ENCODE results near the gene PLAAT2. TPM values are rescaled to one million over a fixed set of nuclear protein-coding genes. Genes with fewer than 3 reads are reported as not detected.
A peak's percentile ranks its signal among the peaks of the same experiment; 100 is the strongest.

The PLAAT2 gene
- polyA plus RNA-seq, 1 of the 3 experiments (the other 2 are of a cell fraction) = 0.53 TPM

DNA sequence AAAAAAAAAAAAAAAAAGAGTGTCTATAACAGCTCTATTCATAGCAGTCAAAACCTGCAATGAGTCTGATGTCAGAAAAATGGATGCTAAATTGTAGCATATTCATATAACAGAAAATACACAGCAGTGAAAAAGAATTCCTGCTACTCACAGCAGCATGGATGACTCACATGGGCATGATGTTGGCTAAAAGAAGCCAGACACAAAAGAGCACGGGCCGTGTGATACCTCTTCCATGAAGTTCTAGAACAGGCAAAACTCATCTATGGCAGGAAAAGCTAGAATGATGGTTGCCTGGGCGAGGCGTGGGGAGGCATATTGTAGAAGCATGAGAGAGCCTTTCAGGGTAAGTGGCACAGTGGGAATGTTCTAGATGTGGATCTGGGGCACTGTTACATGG, 32.1 kb upstream of the PLAAT2 start:
- Histone ChIP-seq H3F3A (replicated peaks; ENCODE audit: insufficient read depth) (no peaks in the 10 kb centered on the region), H3K9ac (no peak overlapping the region), H3K4me3 (ENCODE audit: low read depth in 2 of 2, low read length in 1 of 2) (no peak overlapping the region), H3K79me2 (ENCODE audit: insufficient read depth) (no peaks in the 10 kb centered on the region), H3K4me2 (no peak overlapping the region), H3K27me3 (ENCODE audit: insufficient read depth) (no peaks in the 10 kb centered on the region), H4K20me1 (ENCODE audit: insufficient read depth) (no peaks in the 10 kb centered on the region), H3K9me3 (no peaks in the 10 kb centered on the region), H3K9me2 (no peaks in the 10 kb centered on the region), H3K4me1 (ENCODE audit: control insufficient read depth in 1 of 2, insufficient read depth in 2 of 2, low read depth in 1 of 2, low read length in 1 of 2) (no peaks in the 10 kb centered on the region), H2AFZ (ENCODE audit: low read depth) (no peak overlapping the region), H3K27ac (ENCODE audit: low read depth in 2 of 2, low read length in 1 of 2) (no peak overlapping the region), H3K36me3 (replicated peaks in 1 of 2; ENCODE audit: control insufficient read depth in 1 of 2, insufficient read depth in 2 of 2, low read length in 1 of 2) (no peaks in the 10 kb centered on the region)
- DNase-seq = no peak
- TF ChIP-seq ZBTB33 (IDR thresholded peaks at IDR 0.05; ENCODE audit: borderline replicate concordance, low read depth) (no peak), FOSL2 (IDR thresholded peaks at IDR 0.05; ENCODE audit: borderline replicate concordance, low read depth) (peak; percentile 58; the same call in 1 of the 2 replicates), JUND (IDR thresholded peaks at IDR 0.05) (peak; percentile 44)
- TF ChIP-seq, protein P1, sequence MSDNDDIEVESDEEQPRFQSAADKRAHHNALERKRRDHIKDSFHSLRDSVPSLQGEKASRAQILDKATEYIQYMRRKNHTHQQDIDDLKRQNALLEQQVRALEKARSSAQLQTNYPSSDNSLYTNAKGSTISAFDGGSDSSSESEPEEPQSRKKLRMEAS (IDR thresholded peaks at IDR 0.05; ENCODE audit: low read depth) = peak; percentile 65; the same call in 1 of the 2 replicates
- POLR2A ChIA-PET = no interaction called here
- CTCF ChIA-PET = no interaction called here
- WGBS (ENCODE audit: low lambda C conversion rate) = 71% methylated on average over 4 of the region's 4 CpGs

GRCh38 chr11:63592975-63593395, 29.8 kb upstream of the PLAAT2 start:
- DNase-seq = peak; percentile 36
- H3K27me3 ChIP-seq (ENCODE audit: insufficient read depth) = no peaks in the 10 kb centered on the region
- ChIA-PET POLR2A (no interaction called here), CTCF (interaction anchor here (0.6 to 2.8 kb wide), 11 partner anchors 9 to 145 kb away, joined by 3 to 15 read pairs (median 4); no protein-coding TSS in a partner anchor)
- no peaks in the 10 kb centered on the region for H3K4me1 ChIP-seq (ENCODE audit: control insufficient read depth in 1 of 2, insufficient read depth in 2 of 2, low read depth in 1 of 2, low read length in 1 of 2)
- no peaks in the 10 kb centered on the region for H3K79me2 ChIP-seq (ENCODE audit: insufficient read depth)
- H3K9me2 ChIP-seq = no peaks in the 10 kb centered on the region
- no peak overlapping the region for H2AFZ ChIP-seq (ENCODE audit: low read depth)
- no peak overlapping the region for H3K27ac ChIP-seq (ENCODE audit: low read depth in 2 of 2, low read length in 1 of 2)
- no peaks in the 10 kb centered on the region for H3K9me3 ChIP-seq
- 90% methylated on average over 4 of the region's 4 CpGs for WGBS (ENCODE audit: low lambda C conversion rate)
- H4K20me1 ChIP-seq (ENCODE audit: insufficient read depth) = no peaks in the 10 kb centered on the region
- H3K36me3 ChIP-seq (replicated peaks in 1 of 2; ENCODE audit: control insufficient read depth in 1 of 2, insufficient read depth in 2 of 2, low read length in 1 of 2) = no peaks in the 10 kb centered on the region
- H3F3A ChIP-seq (replicated peaks; ENCODE audit: insufficient read depth) = no peaks in the 10 kb centered on the region
- no peak overlapping the region for H3K4me2 ChIP-seq
- no peak overlapping the region for H3K9ac ChIP-seq
- H3K4me3 ChIP-seq (ENCODE audit: low read depth in 2 of 2, low read length in 1 of 2) = no peak overlapping the region
- TF ChIP-seq NFIC (IDR thresholded peaks at IDR 0.05; ENCODE audit: borderline replicate concordance) = no peak
- TF ChIP-seq NRF1 (IDR thresholded peaks at IDR 0.05; ENCODE audit: low read depth, low read length) = no peak
- TF ChIP-seq JUND (IDR thresholded peaks at IDR 0.05) = no peak
- TF ChIP-seq FOXM1 (IDR thresholded peaks at IDR 0.05; ENCODE audit: low read depth) = no peak
- TF ChIP-seq FOXJ3 (CRISPR knock-in tag; IDR thresholded peaks at IDR 0.05) = no peak
- no peak for TF ChIP-seq RFX5 (IDR thresholded peaks at IDR 0.05; ENCODE audit: low read length)
- no peak for TF ChIP-seq RXRA (IDR thresholded peaks at IDR 0.05; ENCODE audit: borderline replicate concordance, low read depth)
- TF ChIP-seq REST (IDR thresholded peaks at IDR 0.05; ENCODE audit: low read depth, low read length) = peak; percentile 87
- TF ChIP-seq, protein P1 (IDR thresholded peaks at IDR 0.05; ENCODE audit: low read depth) = no peak
- no peak for TF ChIP-seq TAF1 (IDR thresholded peaks at IDR 0.05; ENCODE audit: borderline replicate concordance, low read depth, low read length)
- no peak for TF ChIP-seq IRF3 (IDR thresholded peaks at IDR 0.05; ENCODE audit: low read depth, low read length)
- no peak for TF ChIP-seq TEAD4 (IDR thresholded peaks at IDR 0.05; ENCODE audit: borderline replicate concordance, insufficient read depth)
- TF ChIP-seq POLR2AphosphoS5 (IDR thresholded peaks at IDR 0.05; ENCODE audit: low read depth, low read length) = no peak
- TF ChIP-seq, protein P2, sequence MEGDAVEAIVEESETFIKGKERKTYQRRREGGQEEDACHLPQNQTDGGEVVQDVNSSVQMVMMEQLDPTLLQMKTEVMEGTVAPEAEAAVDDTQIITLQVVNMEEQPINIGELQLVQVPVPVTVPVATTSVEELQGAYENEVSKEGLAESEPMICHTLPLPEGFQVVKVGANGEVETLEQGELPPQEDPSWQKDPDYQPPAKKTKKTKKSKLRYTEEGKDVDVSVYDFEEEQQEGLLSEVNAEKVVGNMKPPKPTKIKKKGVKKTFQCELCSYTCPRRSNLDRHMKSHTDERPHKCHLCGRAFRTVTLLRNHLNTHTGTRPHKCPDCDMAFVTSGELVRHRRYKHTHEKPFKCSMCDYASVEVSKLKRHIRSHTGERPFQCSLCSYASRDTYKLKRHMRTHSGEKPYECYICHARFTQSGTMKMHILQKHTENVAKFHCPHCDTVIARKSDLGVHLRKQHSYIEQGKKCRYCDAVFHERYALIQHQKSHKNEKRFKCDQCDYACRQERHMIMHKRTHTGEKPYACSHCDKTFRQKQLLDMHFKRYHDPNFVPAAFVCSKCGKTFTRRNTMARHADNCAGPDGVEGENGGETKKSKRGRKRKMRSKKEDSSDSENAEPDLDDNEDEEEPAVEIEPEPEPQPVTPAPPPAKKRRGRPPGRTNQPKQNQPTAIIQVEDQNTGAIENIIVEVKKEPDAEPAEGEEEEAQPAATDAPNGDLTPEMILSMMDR (IDR thresholded peaks at IDR 0.05) = peak; percentile 54
- no peak for TF ChIP-seq GATA2 (CRISPR knock-in tag; IDR thresholded peaks at IDR 0.05)
- no peak for TF ChIP-seq YY1 (IDR thresholded peaks at IDR 0.05; ENCODE audit: low read depth)
- no peak for TF ChIP-seq MEF2A (IDR thresholded peaks at IDR 0.05; ENCODE audit: borderline replicate concordance, low read depth)
